Measurements from ENCODE around the gene MID1.

MID1 gene

DNA sequence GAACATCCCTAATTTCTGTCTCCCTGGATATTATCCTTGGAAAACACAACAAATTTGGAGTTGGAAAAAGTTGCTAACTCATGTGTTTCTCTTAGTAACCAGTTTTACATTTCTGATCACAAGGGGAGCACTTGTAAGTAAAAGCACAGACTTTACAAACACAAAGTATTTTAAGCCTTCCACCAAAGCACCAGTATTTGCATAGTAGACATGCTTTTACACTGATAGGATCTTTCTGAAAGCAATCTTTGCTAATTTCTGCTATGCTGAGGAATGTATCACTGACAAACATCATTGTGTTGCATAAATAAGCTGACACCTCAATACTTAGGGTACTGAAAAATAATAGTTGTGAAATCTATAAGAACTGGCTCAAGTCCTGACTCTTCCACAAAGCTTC is 100.6 kb downstream of the MID1 start:
- DNase-seq, result no peak

DNA sequence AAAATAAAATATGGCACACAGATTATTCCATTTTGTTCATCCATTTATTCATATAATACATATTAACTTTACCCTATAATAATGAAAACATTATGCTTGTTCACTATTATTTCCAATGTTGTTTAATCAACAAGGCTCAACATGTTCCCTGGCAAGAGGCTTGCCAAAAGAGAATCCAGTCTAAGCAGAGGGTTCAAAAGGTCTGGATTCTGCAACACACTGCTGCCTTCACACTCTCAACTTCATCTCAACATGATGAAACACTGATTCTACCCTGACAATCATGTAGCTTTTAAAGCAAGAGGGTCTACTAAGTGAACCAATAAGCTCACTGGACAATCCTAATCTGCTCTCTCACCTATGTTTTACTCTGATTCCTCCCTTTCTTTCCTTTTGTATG is 101.1 kb downstream of the MID1 start:
- no peak for DNase-seq

DNA sequence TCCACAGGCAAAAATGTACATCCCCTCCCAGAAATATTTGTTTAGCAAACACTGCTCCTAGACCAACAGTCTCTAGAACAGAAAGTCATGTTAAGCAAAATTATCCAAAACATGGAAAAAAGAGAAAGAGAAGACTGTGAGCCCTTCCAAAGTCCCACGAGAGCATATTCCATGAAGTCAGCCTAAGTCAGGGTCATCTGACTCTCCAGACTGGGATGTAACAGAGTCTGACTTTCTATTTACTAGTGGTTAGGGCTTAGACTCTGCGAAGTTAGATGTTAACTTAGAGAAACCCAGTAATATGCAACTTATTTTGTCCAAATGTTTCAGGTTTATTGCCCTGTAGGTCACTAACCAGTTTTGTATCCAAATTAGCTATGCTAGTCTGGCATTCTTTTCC is 102.3 kb downstream of the MID1 start:
- DNase-seq, result no peak

DNA sequence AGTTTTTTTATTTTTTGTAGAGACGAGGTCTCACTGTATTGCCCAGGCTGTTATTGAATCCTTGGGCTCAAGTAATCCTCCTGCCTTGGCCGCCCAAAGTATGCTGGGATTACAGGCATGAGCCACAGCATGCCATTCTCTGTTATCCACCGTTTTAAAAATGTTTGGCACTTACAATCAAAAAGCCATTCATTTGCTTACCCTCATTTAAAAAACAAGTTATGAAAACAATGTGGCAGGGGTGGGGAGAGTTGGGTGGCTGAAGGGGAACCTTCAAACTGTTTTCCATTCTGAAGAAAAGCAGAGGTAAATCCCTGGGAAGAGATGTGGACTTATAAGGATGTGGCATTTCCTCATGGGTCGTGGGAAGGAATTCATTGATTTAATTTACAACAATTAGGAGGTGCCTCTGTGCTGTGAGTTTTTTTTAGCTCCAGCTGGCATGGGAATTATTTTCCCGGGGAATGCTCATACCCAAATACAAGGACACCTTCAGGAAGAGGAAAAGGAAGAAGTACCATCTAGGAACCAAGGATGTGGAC is 103.5 kb downstream of the MID1 start:
- DNase-seq, result no peak

DNA sequence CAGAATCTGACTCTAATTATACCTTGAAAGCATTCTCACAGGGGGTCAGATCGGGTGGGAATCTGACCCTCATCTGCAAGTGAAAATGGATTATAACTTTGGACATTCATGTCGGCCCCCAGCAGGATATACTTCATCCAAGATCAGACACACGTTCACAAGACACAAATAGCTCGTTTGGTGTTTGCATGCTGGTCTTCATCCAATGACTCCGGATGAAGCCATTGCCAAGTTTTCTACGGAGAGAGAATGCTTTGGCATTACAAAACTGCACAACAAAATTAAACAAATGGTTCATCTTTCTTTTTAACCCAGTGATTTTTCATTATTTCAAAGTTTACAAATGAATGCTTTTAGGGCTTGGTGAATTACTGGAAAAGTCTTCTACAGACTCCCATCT is 105.5 kb downstream of the MID1 start:
- no peak for DNase-seq

DNA sequence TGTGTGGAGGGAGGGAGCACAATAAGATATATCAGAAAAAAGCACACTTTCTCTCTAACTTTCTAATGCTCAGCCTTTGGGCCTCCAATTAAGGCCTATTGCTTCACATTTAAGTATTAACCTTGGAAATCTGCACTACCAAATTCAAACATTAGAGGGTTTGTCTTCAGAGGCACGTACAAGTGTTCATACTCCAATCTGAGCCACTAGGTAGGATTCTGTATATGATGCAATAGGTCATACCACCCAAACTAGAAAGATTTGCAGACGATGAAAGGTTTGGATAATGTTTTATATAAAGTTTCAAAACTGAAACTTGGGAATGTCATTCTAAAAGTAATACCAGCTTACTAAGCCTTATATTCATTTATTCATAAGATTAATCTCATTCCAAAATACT is 106.4 kb downstream of the MID1 start:
- no peak for DNase-seq

DNA sequence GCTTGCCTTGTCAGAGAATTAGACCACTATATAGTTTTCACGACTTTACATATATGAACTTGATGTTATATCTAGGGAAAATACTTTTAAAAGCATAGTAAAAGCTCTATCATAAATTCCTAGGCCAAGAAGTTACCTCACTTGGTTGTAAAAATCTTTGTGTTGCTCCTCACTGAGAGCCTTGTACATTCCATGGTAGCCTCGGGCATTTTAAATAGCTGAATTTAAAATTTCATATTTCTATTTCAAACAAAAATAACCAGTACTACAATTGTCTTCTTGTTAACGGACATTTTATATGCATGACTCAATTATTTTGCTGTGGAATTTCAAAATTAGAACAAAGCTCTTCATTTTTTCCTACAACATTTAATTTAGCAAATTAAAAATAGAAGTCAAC is 107.6 kb downstream of the MID1 start:
- no peak for DNase-seq

DNA sequence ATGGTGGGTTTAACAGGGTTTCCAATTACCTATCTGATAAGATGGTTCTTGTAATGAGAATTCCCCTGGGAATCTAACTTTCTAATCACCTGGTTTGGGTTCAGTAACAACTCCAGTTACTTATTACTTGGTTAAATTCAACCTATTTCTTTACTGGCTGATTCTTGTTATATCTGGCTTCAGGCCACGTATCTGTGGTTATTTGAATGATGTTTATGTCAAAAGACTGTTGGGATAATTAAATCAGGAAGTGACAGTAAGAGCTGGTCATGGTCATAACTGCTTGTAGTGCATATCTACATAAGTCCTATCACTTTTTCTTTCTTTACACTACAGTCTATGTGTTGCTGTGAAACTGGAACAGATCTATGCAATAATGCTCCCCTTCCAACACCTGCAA is 108.1 kb downstream of the MID1 start:
- no peak for DNase-seq

DNA sequence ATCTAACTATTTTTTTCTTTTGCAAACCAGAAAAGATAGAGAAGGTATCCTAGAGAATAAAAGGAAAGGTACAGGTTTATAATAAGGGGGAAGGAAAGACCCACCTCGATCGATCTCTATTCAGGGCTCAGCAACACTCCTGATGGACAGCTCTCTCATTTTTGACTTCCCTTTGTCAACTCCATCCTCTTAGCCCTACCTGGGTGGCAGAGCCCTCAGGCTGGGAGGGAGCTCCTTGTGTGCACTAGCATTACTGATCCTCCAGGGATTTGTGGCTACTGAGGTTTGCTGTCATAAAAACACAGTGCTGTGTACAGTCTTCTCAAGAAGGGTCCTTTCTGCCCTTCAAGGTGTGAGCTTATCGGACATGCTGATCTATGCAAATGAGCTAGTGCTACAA is 111.0 kb downstream of the MID1 start:
- DNase-seq, result no peak

DNA sequence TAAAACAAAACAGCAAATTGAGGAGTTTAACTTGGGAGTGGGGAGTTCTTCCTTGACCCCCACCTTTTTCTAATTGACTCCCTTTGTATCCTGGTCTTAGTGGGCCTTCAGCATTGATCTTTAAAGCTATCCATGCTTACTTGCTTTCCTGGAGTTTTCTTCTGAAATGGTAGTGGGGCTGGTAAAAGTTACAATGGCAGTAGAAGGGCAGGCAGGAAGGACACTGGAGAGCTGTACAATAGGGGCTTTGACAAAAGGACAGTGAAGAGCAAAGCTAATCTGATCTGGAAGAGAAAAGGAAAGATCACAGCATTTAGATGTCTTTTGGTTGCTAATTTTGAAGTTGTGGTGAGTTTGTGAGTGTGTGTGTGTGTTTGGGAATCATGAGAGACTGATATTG is 111.5 kb downstream of the MID1 start:
- DNase-seq, result no peak

DNA sequence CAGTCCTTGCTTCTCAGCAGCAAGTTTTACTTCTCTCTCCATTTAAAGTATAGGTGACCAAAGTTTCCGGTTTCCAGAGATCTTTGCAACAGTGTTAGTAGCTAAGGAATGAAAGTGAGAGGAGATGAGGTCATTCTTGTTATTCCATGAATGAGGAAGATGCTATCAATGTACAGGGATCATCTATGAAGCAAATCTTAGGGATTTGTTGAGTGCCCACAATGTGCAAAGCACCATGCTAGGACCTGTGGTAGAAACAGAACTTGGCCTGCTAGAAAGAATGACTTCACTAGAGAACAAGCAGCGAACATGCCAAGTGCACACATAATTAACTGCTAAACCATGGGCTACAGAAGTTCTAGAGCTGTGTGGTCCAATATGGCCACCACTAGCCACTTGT is 112.5 kb downstream of the MID1 start:
- no peak for DNase-seq

DNA sequence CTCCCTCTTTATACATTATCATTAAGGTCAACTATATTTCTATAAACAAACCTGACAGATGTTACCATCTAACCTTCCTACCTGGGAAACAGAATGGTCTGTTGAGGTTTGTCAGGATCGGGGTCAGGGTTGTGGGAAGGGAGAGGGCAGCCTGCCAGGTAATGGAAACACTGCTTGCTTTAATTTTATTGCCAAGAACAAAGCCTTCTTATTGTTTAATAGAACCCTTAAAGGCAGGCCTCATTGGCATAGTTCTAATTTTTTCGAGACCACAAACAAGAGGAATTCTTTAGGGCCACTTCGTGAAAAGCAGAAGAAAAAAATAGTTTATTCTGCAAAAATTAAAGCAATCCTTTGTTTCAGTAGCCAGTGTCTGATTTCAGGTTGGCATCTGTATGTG is 113.2 kb downstream of the MID1 start:
- DNase-seq, result no peak

DNA sequence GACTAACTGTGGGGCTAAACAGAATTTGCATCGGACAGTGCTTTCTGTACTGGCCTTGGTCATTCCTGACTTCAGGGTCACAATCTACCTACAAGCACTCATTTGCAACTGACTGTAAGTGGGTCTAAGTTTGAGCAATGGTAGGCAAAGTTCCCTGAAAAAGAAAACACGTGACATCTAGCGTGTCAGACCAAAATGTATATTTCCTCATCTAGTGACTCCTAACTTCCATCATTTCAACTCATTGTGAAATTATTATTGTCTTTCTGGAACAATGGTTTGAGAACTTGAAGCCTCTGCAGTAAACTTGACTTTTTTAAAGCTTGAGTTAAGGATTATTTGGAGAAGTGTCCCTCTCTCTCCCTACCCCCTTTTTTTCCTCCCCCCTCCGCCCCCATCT is 113.6 kb downstream of the MID1 start:
- DNase-seq, result no peak

DNA sequence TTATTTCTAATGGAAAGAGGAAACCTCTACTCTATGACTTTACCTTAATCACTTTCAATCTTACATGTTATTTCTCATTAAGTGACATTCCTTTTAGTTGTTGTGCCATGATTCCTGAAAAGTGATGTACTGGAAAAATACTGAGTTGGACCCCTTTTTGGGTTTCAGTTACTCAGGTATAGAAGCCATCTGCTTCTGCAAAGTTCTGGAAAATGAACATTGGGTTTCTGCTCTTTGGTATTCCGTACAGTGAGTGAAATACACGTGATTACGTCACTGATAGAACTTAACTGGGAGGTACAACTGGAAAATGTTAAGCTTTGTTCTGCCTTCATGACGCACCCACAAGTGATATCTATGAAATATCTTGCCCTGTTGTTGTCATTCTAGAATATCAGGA is 114.7 kb downstream of the MID1 start:
- no peak for DNase-seq

DNA sequence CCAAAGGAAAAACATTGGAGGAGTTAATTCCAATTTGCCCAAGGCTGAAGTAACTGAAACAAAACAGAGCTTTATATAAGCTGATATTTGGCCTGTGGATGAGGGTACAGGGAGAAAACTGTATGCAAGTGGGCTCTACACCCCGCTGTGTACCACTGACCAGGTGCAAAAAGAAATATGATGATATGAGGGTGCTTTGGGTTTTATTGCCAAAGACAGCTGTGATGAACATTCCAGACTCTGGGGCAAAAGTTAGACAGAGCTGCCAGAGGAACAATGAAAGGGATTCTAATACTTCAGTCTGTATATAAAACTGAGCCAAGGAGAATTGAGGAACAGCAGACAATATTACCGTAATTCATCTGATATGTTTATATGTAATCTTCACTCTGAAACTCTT is 117.4 kb downstream of the MID1 start:
- DNase-seq, result no peak

DNA sequence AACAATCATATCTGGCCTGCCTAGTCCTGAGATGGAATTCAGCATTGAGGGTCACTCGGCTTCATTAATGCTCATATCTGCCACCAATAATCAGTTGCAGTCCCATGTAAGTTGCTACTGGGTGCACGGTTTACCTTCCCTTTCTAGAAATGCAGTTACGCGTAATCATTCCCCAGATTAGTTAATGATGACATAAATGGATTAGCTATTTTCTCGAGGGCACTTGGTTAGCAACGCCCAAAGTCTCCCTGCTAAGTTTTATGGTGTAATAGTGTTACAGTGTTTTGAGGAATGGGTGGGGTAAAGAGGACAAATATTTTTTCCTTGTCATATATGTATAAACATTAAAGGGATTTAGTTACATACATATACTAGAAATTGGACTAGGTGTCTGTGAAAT is 118.8 kb downstream of the MID1 start:
- no peak for DNase-seq

DNA sequence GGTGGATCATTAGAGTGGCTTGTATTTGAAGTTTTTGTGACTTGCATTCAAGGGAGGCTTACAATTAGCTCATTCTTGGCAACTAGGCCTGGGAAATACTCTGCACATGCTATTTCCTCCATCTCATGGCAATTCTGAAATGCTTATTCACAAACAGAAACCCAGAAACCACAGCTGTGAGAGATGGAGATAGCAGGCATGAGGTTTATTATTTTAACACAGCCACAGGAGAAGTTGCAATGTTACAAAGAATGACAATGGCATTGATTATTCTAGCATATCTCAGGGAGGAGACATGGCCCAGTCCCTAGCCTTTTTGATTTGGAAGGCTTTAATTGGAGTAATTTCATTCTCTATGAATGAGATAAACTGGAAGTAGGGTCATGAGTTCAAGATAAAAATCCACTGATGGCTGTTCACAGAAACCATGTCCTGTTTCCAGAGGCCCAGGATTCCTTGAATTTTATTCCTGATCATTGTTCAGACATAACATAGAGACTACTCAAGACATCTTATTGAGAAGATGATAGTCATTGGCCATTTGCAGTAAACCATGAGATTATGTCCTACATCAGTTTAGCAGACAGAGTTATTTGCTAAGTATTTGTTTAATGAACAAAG is 123.9 kb downstream of the MID1 start:
- no peak for DNase-seq

DNA sequence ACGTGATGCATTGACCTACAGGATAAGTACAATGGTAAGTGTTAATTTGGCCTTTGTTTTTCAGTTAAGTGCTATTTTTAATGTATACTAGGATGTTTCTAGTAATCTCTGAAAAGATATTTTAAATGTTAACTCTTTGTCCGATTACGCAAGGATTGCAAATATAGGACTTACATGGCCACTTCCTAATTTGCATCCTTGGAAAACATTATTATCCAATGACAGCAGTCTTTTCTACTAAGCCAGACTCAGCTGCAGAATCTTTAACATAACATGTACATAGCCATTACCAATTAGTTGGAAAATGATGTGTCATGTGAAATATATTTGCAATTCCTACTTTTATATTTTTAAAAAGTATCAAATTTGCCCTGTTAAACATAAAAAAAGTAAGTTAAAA is 124.7 kb downstream of the MID1 start:
- no peak for DNase-seq

DNA sequence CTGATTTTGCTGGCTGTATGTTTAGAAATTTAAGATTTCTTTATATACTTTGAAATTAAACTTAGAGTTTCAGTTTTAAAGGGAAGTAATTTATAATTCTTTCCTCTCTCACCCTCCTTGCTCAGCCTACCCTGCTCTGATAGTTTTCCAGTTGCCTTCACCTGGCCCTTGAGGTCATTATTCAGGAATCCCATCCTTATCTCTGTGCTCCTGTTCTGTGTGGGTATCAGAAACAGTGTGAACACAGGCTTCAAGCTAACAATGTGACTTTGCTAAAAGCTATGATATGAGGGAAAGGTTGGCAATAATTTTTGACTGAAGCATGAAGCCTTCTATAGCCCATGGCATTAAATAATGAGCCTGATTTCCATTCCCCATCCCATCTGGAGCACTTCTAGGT is 128.1 kb downstream of the MID1 start:
- no peak for DNase-seq

DNA sequence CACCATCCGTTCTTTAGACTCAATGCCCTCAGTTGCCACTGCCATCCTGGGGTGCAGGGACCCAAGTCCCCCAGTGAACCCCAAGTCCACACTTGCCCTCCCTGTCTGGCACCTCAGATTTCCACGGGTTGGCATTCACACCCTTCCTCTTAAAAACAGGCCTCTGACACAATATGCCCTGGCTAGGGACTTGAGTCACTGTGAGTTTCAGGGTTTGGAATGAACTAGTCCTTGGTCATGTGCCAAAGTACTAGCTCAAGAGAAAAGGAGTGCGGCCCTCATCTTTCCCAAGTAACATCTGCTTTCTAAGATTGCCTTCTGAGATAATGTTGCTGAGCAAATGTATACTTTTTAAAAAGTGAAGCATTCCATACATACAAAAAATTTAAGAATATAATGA is 134.0 kb downstream of the MID1 start:
- no peak for DNase-seq

DNA sequence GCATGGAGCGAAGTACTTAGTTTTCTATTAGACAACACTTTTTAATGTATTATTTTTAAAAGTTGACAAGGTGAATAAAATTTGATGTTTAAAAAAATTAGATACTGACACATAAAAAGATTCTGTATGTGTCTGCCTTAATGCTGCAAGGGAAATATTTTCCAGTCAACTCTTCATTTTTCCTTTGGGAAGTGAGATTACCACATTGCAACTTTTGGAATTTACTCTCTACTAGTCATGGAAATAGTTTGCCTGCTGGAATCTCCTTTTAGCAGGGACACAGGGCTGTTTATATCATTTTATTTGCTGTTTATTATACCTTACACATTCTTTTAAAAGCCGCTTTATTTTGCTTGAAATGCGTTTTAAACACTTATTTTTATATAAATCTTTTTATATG is 135.1 kb downstream of the MID1 start:
- DNase-seq, result no peak

DNA sequence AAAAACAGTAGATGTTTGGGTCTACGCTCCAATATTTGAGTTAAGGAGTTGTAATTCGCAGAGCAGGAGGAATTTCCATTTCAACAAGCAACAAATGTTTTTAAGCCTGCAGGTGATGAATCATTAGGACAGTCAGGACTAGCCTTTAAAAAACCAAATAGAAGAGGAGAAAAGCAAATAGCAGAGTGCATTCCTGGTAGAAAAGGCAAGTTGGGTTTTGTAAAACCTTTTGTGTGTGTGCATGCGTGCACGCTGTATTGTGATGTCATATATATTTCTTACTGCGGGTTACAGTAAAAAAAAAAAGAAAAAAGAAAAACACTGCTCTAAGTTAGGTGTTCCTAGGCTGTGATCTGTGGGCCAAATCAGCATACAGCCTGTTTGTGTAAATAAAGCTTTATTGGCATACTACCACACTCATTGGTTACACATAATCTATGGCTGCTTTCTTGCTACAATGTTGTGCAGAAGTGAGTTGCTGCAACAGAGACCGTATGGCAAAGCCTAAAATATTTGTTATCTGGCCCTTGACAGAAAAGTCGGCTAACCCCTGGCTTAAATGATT is 135.6 kb downstream of the MID1 start:
- DNase-seq, result no peak

DNA sequence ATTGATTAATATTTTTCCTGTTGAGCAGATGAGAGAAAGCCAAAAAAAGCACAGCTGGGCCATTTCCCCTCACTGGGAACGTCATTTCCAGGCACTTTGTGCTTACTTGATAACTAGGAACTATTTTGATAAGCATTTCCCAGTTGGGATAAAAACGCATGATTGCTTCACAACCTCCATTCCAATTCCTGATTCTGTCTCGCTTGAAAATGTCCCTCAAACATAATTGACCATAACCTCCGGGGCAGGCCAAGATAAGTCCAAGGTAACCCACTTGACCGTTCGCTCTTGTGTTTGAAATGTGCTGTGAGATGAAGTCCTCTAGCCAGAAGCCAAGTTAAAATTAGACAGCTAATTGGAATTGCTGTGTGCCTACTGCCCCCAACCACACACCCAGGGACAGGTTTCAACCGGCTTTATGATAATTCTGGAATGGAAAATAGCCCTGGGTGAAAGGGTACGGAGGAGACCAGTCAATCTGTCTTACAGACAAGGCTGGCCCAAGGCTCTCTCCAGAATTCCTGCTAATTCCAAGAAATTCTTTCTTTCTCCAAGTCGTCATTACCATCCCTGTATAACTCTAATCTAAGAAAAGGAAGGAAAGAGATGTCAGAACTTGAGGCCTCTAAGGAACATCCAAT is 137.1 kb downstream of the MID1 start:
- DNase-seq, result no peak

DNA sequence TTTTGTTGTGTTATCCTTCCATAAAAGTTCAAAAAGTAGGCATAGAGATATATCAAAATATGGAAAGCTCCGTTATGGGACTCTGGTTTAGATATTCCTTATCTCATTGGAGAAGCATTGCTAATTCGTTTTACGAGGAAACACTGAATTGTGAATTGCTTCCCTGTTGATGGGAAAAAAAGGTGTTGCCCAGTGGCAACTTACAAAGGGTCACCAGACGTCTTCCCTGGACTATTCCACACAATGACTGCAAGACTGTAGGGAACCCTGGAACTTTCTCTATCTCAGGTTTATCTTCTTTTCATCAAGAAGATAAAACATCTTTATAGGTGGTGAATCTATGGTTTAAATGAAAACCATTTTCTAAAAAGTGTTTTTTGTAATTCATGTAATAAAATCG is 137.7 kb downstream of the MID1 start:
- no peak for DNase-seq

DNA sequence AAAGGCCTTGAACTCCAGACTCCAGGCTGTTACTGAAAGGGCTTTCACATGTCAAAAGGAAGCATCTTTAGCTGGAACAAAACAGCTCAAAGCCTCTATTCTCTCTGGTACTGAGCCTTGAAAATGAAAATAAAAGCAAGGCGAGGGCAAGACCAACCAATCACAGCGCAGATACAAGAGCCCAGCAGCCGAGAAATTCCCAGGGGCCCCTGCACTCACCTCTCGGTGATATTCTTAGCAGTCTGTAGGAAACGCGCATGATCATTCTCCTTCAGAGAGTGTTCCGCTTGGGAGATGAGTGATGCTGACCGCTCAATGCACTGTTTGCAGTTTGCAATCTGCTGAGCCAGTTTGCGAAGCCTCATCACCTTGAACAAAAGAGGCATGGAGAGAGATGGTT is 138.1 kb downstream of the MID1 start:
- DNase-seq, result no peak
